ENCODE data around the gene GPC6.

GPC6 gene

GRCh38 chr13:94227255-94227879 is 1000.8 kb downstream of the GPC6 start:
- no peak for DNase-seq (ENCODE audit: low read depth in 2 of 3, low spot score in 2 of 3)

- DNase-seq (ENCODE audit: low read depth in 2 of 3, low spot score in 2 of 3) = no peak
Measured at GRCh38 chr13:94228763-94229162, 1002.2 kb downstream of the GPC6 start.

DNA sequence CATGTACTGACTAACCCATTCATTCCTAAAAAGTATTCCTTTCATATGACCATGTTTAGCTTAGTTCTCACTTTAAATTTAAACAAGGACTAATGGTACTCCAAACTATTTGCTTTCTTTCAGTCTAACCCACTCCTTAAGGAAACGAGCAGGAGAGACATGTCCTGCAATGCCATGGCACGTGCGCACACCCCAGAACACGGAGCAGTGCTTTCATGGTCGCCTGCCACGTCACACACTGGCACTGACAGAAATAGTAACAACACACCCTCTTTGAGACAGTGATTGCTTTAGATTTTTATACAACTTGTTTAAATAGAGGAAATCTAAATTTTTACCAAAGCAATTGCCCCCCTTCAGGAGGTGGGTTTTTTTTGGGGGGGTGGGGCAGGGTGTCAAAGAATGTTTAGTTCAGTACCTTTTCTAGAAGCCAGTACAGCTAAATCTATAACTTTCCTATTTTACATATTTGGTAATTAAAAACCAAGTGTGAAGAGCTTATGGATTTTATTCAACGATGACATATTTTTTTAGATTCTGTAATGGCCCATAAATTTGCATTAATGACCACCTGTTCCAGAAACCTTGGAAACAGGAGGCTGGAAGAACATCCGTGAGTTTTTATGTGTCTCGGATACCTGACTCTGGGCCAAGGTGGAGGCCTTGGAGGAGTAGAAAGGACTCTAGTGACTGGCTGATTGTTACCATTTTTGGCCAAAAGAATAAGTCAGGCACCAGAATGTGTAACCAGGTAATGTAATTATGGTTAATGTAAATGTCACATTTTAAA is 1005.7 kb downstream of the GPC6 start:
- DNase-seq (ENCODE audit: low read depth in 2 of 3, low spot score in 2 of 3) = no peak

GRCh38 chr13:94232956-94233355 is 1006.3 kb downstream of the GPC6 start:
- DNase-seq (ENCODE audit: low read depth in 2 of 3, low spot score in 2 of 3) = no peak

- DNase-seq (ENCODE audit: low read depth in 2 of 3, low spot score in 2 of 3) = no peak
Measured at GRCh38 chr13:94233401-94233800, 1006.8 kb downstream of the GPC6 start.

DNA sequence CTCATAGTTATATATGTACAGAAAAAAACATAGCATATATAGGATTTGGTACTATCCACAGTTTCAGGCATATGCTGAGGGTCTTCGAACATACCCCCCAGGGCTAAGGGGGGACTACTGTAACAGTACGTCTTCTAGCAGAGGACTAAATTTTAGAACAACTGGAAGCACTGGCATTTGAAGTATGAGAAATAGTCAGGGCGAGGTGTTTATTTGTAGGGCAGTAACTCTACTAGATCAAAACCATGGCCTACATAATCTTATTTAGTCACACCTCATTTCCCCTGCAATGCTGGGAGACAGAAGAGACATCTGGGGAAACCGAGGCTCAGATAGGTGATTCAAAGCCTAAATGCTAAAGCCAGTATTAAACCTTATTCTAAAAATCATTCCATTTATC is 1007.2 kb downstream of the GPC6 start:
- DNase-seq (ENCODE audit: low read depth in 2 of 3, low spot score in 2 of 3) = no peak

- no peak for DNase-seq (ENCODE audit: low read depth in 2 of 3, low spot score in 2 of 3)
Measured at GRCh38 chr13:94234738-94235137, 1008.1 kb downstream of the GPC6 start.

GRCh38 chr13:94236132-94236531 is 1009.5 kb downstream of the GPC6 start:
- DNase-seq (ENCODE audit: low read depth in 2 of 3, low spot score in 2 of 3) = no peak

DNA sequence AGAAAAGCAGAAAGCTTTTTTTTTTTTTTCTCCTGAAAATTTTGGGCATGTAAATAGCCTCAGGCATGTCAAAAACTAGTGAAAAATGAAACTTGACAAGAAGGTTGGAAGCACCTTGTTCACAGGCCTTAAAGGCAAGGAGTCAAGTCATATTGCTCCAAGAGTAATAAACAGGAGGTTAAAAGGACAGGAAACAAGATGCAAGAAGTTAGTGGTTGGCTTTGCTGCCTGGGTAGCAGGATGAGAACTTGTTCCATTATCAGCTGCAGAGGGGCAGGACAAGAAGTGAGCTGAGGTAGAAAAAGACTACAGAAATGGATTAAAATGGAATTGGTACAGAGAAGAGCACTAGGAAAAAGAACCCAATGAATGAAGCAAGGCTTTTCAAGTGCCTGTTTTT is 1010.3 kb downstream of the GPC6 start:
- no peak for DNase-seq (ENCODE audit: low read depth in 2 of 3, low spot score in 2 of 3)

DNA sequence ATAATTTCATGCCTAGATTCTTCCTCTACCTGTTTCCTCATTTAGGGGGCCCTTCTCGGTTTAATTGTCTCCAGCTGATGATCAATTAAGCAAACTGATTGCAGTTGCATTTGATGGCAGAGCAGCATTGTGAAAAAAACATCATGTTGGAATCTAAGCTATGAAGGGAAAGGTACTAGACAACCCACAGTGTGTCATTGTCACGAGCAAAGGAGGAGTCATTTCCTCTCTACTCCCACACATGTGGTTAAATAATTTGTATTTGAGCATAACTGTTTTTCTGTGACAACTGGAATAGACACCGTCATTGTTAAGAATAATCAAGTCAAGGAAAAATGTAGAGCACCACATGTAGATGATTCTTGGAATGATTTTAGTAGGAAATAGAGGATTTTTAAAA is 1012.5 kb downstream of the GPC6 start:
- no peak for DNase-seq (ENCODE audit: low read depth in 2 of 3, low spot score in 2 of 3)

DNA sequence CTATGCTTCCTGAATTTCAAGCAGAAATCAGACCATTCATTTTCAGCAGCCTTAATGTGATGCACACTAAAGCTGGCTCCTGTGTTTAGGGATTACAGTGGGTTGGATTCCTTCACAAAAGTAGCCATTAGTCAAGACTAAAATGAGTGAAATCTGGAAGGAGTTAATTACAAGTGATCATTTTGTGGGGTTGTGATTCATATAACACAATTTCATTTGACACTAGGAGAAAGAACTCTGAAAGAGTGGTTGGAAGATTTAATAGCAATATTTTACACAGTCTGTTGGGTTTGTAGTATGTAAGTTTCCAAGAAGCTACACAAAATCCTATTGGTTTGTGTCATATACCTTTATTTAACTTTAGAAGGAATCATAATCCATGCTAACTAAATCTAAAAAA is 1015.9 kb downstream of the GPC6 start:
- DNase-seq (ENCODE audit: low read depth in 2 of 3, low spot score in 2 of 3) = no peak

DNA sequence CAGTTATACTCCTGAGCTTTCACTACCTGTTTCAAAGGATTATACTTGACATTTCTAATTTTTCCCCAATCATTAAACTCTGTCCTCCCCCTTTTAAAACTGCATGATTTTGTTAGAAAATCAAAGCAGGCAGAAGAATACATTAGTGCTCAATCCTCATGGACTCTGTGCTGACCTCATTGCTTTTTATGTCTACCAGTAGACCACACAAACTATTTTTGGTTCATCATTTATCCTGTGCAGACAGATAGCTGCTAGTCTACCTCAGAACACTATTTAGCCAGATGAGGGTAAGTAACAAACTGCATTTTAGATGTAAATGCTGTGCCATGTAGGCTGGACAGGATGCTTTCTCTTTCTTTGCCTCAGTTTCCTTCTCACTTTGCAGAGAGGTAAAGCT is 1016.9 kb downstream of the GPC6 start:
- no peak for DNase-seq (ENCODE audit: low read depth in 2 of 3, low spot score in 2 of 3)

DNA sequence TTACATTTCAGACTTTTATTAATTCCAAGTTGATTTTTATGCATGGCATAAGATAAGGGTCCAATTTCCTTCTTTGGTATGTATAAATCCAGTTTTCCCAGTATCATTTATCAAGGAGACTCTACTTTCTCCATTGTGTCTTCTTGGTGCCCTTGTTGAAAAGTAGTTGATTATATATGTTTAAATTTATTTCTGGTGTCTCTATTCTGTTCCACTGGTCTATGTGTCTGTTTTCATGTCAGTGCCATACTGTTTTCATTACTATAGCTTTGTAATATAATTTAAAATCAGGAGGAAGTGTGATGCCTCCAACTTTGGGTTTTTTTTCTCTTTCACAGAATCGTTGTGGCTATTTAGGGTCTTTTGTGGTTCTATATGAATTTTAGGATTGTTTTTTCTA is 1019.9 kb downstream of the GPC6 start:
- DNase-seq (ENCODE audit: low read depth in 2 of 3, low spot score in 2 of 3) = no peak

DNA sequence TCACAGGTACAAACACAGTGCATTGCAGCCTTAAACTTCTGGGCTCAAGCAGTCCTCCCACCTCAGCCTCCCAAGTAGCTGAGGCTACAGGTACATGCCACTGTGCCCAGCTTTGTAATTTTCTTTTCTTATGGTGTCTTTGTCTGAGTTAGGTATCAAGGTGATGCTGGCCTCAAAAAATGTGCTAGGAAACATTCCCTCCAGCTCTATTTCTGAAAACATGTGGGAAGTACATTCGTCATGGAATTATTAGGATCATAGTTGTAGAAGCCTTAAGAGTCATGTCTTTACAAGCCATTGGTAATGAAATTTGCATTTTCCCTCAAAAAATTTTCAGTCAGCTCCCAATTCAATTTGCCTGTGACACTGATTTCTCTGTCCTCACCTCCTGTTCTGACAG is 1021.3 kb downstream of the GPC6 start:
- DNase-seq (ENCODE audit: low read depth in 2 of 3, low spot score in 2 of 3) = no peak

GRCh38 chr13:94248454-94249228 is 1022.0 kb downstream of the GPC6 start:
- no peak for DNase-seq (ENCODE audit: low read depth in 2 of 3, low spot score in 2 of 3)

DNA sequence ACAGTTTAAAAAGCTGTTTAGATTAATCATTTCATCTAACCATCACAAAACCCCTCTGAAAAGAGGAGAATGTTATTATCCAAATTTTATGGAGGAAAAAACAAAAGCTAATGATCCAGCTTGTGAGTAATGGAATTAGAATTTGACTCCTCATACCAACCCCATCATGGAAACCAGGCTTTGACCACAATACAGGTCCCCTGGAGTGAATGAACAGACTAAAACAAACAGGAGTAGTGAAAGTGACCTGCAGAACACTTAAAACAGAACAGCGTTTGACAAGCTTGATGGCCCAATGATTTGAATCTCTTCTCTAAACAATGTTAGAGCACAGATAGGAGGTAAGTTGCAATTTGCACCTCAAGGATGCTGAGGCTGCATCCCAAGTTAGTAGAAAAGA is 1022.9 kb downstream of the GPC6 start:
- no peak for DNase-seq (ENCODE audit: low read depth in 2 of 3, low spot score in 2 of 3)

- DNase-seq (ENCODE audit: low read depth in 2 of 3, low spot score in 2 of 3) = no peak
Measured at GRCh38 chr13:94251831-94252608, 1025.4 kb downstream of the GPC6 start.

GRCh38 chr13:94254737-94255136 is 1028.1 kb downstream of the GPC6 start:
- no peak for DNase-seq (ENCODE audit: low read depth in 2 of 3, low spot score in 2 of 3)

DNA sequence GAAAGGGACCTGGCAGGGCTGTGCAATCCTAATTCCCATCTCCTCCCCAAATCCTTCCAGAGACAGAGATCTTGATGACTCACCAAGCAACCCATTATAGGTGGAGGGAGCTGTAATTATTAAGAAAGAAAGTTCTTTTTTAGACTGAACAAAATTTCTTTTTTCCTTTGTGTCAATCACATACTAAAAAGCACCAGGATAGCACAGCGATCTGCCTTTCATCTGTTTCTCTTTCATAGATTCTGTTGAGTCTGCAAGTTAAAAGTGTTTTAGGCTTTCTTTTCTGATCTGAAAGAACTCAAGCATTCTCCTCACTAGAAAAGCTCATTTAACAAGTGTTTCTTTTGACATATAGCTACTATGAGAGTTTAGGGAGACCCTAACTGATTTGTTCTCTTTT is 1030.1 kb downstream of the GPC6 start:
- no peak for DNase-seq (ENCODE audit: low read depth in 2 of 3, low spot score in 2 of 3)

- no peak for DNase-seq (ENCODE audit: low read depth in 2 of 3, low spot score in 2 of 3)
Measured at GRCh38 chr13:94259984-94260383, 1033.4 kb downstream of the GPC6 start.

- no peak for DNase-seq (ENCODE audit: low read depth in 2 of 3, low spot score in 2 of 3)
Measured at GRCh38 chr13:94261163-94261562, 1034.6 kb downstream of the GPC6 start.
